ENCODE results near the gene FAT2. TPM values are rescaled to one million over a fixed set of nuclear protein-coding genes. Genes with fewer than 3 reads are reported as not detected.

The FAT2 gene
- total RNA-seq, 2 donors from 2014 or later, result 5.6 to 22.5 TPM

- H3K4me3 ChIP-seq, result no peak overlapping the region
- intact Hi-C loops (cut with DNase I), result no loop called here
- H3K4me1 ChIP-seq (replicated peaks), result no peaks in the 10 kb centered on the region
- H3K9me3 ChIP-seq, result no peaks in the 10 kb centered on the region
- DNase-seq (ENCODE audit: low spot score), result peak; percentile 76
- WGBS, result 62% methylated on average over 7 of the region's 8 CpGs
- no peaks in the 10 kb centered on the region for H3K36me3 ChIP-seq
- TF ChIP-seq POLR2AphosphoS5 (IDR thresholded peaks at IDR 0.05) (peak; percentile 69), CTCF (IDR thresholded peaks at IDR 0.05) (no peak)
- H3K27ac ChIP-seq, result peak overlapping the region; percentile 20 to 24
- no peaks in the 10 kb centered on the region for H3K27me3 ChIP-seq (replicated peaks; ENCODE audit: insufficient read depth)
Observed at GRCh38 chr5:151572657-151573368, 18.3 kb downstream of the FAT2 start.

DNA sequence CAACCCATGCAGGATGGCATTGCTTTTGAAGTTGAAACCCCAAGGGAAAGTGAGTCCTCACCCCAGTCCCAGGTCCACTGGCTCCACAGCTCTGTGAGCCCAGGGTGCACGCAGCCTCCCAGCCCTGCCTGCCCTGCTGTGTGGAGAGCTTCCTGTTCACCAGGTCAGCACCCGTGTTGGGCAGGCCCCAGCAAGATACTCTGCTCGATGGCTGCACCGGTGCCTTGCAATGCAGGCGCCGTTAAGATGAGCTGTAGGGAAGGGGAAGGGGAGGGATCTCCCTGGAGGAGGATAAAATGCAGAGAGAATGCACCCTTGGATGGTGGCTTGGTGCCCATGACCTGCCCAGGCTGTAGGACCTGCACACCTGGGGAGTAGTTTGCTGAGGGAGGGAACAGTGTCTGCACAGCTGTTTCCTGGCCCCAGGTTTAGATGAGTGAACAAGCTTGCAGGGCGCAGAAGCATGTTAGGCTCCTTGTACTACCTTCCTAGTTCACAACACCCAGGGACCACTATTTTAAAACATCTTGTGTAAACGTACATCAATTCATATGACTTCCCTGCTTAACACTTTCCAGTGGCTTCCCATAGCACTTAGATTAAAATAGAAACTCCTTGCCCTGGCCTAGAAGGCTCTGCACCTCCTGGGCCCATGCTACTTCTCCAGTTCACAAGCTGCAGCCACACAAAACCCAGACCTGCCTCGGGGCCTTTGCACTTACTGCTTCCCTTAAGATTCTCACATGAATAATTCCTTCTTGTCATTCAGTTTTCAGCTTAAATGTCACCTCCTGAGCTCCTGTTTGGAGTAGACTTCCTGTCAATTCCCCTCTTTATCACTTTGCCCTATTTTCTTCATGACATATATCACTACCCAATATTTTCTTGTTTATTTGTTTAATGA lies 19.6 kb downstream of the FAT2 start:
- no peaks in the 10 kb centered on the region for H3K4me1 ChIP-seq (replicated peaks)
- peak; percentile 35 for DNase-seq (ENCODE audit: low spot score)
- H3K4me3 ChIP-seq, result no peak overlapping the region
- peak overlapping the region; percentile 20 to 30 for H3K27ac ChIP-seq
- H3K9me3 ChIP-seq, result no peaks in the 10 kb centered on the region
- H3K36me3 ChIP-seq, result no peaks in the 10 kb centered on the region
- no peak for TF ChIP-seq POLR2AphosphoS5 (IDR thresholded peaks at IDR 0.05)
- no peak for TF ChIP-seq CTCF (IDR thresholded peaks at IDR 0.05)
- no peak for TF ChIP-seq POLR2A (IDR thresholded peaks at IDR 0.05)
- 43% methylated on average over 9 of the region's 9 CpGs for WGBS
- H3K27me3 ChIP-seq (replicated peaks; ENCODE audit: insufficient read depth), result no peaks in the 10 kb centered on the region
- intact Hi-C loops (cut with DNase I), result no loop called here

DNA sequence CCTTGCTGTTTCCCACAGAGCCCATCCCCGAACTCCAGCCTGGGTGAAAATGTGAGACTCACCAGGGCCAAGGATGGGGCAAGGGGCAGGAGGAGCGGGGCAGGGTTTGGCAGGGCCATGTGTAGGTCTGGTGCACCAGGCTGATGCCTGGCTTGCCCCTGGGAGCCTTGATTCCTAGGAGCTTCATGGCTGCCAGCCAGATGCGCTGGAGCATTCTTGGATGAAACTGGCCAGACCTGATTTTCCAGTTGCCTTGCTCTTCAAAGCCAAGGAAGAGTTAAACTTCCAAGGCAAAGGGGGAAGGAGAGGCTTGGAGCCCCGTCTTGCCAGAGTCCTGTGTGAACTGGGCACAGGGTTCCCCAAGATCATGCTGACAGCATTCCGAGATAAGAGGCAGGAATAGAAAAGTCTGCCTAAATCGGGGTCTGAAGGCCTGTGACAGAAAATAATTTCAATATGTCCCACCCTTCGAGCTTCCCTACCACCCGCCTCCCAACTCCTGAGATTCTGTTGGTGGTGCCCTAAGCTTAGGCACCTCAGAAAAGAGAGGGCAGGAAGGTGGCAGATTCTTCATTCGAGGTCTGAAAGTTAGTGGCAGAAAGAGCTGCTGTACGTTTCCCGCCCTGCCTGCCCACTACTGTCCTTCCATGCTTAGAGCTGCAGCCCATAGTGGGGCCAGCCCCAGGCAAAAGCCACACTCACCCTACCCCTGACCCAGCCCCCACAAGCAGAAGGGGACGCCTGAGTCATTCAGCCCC lies 20.4 kb downstream of the FAT2 start:
- TF ChIP-seq POLR2AphosphoS5 (IDR thresholded peaks at IDR 0.05) (no peak), POLR2A (IDR thresholded peaks at IDR 0.05) (no peak), CTCF (IDR thresholded peaks at IDR 0.05) (no peak)
- intact Hi-C loops (cut with DNase I), result no loop called here
- peak; percentile 71 for DNase-seq (ENCODE audit: low spot score)

DNA sequence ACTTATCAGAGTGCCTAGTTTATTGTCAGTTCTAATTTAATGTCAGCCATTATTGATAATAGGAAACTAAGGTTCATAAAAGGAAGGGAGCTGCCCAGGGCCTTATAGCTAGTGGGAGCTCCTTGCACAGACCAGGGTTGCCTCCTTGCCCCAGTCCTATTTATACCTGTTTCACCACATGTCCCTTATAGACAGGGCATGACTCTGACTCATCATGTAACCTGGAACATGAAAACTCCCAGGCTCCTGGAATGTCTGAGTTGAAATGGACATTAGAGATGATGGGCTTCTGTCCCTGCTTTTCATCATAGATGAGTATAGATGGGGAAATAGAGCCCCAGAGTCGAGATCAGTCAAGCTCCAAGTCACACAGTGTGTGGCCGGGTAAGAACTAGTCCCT lies 21.1 kb downstream of the FAT2 start:
- H3K4me1 ChIP-seq (replicated peaks), result no peaks in the 10 kb centered on the region
- no peaks in the 10 kb centered on the region for H3K27me3 ChIP-seq (replicated peaks; ENCODE audit: insufficient read depth)
- TF ChIP-seq POLR2A (IDR thresholded peaks at IDR 0.05) (peak; percentile 11), POLR2AphosphoS5 (IDR thresholded peaks at IDR 0.05) (no peak)
- H3K9me3 ChIP-seq, result no peaks in the 10 kb centered on the region
- 52% methylated on average over 2 of the region's 2 CpGs for WGBS
- intact Hi-C loops (cut with DNase I), result no loop called here
- DNase-seq (ENCODE audit: low spot score), result no peak
- no peak overlapping the region for H3K4me3 ChIP-seq
- no peak overlapping the region for H3K27ac ChIP-seq
- H3K36me3 ChIP-seq, result no peaks in the 10 kb centered on the region

More for the DNA sequence above, 20.4 kb downstream of the FAT2 start:
- Histone ChIP-seq H3K4me1 (replicated peaks) (no peaks in the 10 kb centered on the region), H3K9me3 (no peaks in the 10 kb centered on the region), H3K36me3 (no peaks in the 10 kb centered on the region), H3K4me3 (no peak overlapping the region), H3K27ac (peak overlapping the region in 1 of 2 donors; percentile 30), H3K27me3 (replicated peaks; ENCODE audit: insufficient read depth) (no peaks in the 10 kb centered on the region)
- WGBS, result 42% methylated on average over 12 of the region's 12 CpGs
